ENCODE results near the gene CDH23. TPM values are rescaled to one million over a fixed set of nuclear protein-coding genes. Genes with fewer than 3 reads are reported as not detected.

The CDH23 gene
- total RNA-seq, 2 experiments from 2014 or later, result 3.7 to 5.3 TPM

DNA sequence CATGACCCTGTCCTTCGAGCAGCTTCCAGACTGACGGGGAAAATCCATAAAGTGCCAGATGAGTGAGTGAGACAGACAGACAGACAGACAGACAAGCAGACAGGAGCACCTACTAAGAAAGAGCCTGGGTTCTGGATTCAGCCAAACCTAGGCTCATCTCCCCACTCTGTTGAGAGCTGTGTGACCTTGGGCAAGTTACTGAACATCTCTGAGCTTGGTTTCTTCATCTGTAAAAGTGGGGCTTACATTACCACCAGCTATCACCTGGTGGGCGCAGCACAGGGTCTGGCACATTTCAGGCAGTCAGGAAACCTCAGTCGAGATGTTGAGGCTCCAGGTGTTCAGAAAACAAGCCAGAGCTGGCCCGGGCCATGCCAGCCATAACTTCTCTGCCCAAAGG lies 285.3 kb downstream of the CDH23 start:
- POLR2A ChIA-PET, result no interaction called here
- ATAC-seq (ENCODE audit: low read depth) (no peak), DNase-seq (no peak)
- no peak overlapping the region for H3K4me3 Mint-ChIP-seq
- H3K36me3 Mint-ChIP-seq, result no peaks in the 10 kb centered on the region
- H3K4me1 Mint-ChIP-seq, result peaks cover 4% of the 10 kb centered on the region
- no peaks in the 10 kb centered on the region for H3K27me3 Mint-ChIP-seq
- no peaks in the 10 kb centered on the region for H3K9me3 Mint-ChIP-seq
- H3K27ac Mint-ChIP-seq, result no peak overlapping the region

DNA sequence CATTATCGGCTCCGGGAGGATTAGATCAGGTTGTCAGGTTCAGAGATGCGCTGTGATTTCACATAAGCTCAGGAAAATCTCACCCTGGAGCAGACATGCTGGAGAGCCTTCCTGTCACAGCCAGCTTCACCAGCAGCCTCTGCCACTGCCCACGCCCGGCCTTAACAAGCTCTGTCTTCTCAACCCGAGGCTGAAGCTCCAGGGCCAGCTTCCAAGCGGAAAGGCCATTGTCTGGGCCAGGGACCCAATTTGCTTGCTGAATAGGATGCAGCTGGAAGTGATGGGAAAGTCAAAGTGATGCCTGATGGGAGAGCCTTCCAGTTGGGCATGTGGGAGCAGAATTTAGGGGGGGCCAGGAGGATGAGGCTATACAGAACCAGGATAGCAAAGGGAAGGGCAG lies 286.6 kb downstream of the CDH23 start:
- peaks cover 4% of the 10 kb centered on the region for H3K9me3 Mint-ChIP-seq
- no peaks in the 10 kb centered on the region for H3K27me3 Mint-ChIP-seq
- H3K4me3 Mint-ChIP-seq, result no peak overlapping the region
- peaks cover 6% of the 10 kb centered on the region for H3K4me1 Mint-ChIP-seq
- ATAC-seq (ENCODE audit: low read depth) (no peak), DNase-seq (no peak)
- peaks cover 3% of the 10 kb centered on the region for H3K36me3 Mint-ChIP-seq
- no peak overlapping the region for H3K27ac Mint-ChIP-seq
- POLR2A ChIA-PET, result no interaction called here

DNA sequence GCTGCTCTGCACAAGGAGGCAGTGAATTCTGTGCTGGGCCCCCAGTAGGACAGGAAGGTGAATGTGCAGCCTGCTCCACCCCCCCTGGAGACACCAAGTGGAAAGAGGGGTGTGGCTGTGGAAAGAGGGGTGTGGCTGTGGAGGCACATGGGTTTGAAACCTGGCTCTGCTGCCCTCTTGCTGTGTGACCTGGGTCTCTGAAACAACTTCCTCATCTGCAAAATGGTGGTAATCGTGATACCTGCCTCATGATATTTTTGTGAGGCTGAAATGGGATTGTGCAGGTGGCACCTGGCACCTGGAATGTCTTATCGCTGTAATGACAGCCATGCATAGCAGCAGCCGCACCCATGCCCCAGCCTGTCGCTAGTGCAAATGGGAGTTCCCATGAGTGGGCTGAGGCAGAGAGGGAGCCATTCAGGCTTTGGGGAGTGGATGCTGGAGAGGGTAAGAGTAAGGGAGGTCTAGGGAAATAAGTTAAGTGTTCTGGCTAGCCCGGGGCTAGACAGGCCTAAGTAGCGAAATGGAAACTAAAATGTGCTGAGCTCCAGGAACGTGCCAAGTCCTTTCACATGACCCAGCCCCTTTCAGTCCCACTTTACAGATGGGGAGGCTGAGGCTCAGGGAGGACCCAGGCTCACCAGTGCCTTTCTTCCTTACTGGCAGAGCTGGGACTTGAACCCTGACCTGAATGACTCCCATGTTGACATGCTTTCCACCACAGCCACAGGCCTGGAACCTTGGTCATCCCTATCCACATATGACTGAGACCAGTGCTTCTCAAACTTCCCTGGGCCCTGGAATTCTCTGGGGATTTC lies 287.8 kb downstream of the CDH23 start:
- Mint-ChIP-seq H3K36me3 (peaks cover 3% of the 10 kb centered on the region), H3K27me3 (no peaks in the 10 kb centered on the region), H3K9me3 (peaks cover 5% of the 10 kb centered on the region), H3K4me3 (no peak overlapping the region), H3K27ac (no peak overlapping the region), H3K4me1 (peaks cover 6% of the 10 kb centered on the region)
- POLR2A ChIA-PET, result interaction anchor here (0.9 kb wide), 1 partner anchor 10 kb away, joined by 3 read pairs; no protein-coding TSS in a partner anchor
- ATAC-seq (ENCODE audit: low read depth) (peak; percentile 36), DNase-seq (no peak)

DNA sequence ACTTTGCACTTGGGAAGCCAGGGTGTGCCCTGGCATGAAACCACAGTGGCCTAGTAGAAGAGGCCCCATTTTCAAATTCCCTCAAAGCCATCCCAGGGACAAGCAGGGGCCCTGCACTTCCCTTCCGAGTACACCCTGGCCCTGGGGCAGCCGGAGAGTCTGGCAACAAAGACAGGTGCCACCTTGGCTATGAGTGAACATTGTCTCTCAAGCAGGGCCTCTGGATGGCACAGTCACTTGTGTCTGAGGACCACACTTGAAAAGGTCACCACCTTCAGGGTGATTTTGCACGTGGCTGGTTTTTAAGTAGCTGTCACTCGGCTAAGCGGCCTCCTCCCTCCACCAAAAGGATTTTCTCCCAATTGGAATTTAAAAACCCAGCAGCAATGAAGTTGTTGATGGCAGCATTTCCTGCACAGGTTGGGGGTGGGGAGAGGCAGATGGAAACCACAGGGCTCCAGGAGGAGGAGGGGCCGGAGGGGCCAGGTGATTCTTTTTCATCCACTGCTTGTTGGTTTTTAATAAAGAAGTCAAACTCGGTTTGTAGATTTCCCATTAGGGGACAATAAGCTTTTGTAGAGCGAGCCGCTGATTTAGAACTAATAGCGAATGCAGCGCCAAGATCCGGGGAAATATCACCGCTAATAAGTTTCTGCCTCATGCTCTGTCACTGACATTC lies 289.0 kb downstream of the CDH23 start:
- H3K4me1 Mint-ChIP-seq, result peaks cover 6% of the 10 kb centered on the region
- peaks cover 5% of the 10 kb centered on the region for H3K9me3 Mint-ChIP-seq
- H3K27ac Mint-ChIP-seq, result no peak overlapping the region
- no peak for DNase-seq
- no peaks in the 10 kb centered on the region for H3K27me3 Mint-ChIP-seq
- H3K36me3 Mint-ChIP-seq, result peaks cover 3% of the 10 kb centered on the region
- no peak overlapping the region for H3K4me3 Mint-ChIP-seq
- POLR2A ChIA-PET, result no interaction called here
- ATAC-seq (ENCODE audit: low read depth), result no peak

DNA sequence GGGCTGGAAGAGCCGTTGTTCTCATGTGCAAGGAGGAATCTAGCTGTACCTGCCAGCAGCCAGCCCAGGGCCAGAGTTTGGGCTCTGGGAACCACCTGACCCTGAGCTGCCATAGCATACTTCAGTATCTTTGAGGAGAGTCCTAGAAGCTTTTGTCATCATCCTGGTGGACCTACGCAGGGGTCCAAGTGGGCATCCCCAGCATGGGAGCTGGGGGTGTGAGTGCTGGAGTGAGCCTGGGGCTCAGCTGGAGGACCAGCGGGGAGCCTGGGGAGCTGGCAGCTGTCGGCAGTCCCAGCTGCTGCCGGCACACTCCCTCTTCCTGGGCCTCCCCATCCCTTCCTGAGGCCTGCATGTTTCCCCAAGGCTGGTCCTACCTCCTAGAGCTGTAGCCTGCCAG lies 290.4 kb downstream of the CDH23 start:
- H3K9me3 Mint-ChIP-seq, result peaks cover 7% of the 10 kb centered on the region
- H3K36me3 Mint-ChIP-seq, result peaks cover 3% of the 10 kb centered on the region
- H3K27me3 Mint-ChIP-seq, result no peaks in the 10 kb centered on the region
- no peak for DNase-seq
- peaks cover 6% of the 10 kb centered on the region for H3K4me1 Mint-ChIP-seq
- ATAC-seq (ENCODE audit: low read depth), result no peak
- H3K4me3 Mint-ChIP-seq, result no peak overlapping the region
- H3K27ac Mint-ChIP-seq, result no peak overlapping the region
- POLR2A ChIA-PET, result no interaction called here

DNA sequence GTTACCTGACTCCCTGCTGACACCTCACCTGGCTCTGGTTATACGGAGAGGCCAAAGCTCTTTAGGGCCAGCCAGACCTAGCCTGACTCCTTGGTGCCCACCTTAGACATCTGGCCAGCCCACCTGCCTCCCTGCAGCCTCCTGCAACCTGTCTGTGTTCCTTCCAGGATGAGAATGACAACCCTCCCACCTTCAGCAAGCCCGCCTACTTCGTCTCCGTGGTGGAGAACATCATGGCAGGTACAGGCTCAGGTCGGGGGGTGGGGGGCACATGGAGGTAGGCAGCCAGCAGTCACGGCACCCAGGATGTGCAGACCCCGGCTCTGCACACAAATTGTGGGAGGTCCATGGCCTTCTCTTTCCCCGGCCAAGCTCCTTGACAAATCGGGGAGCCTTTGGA lies 290.8 kb downstream of the CDH23 start:
- peaks cover 6% of the 10 kb centered on the region for H3K4me1 Mint-ChIP-seq
- ATAC-seq (ENCODE audit: low read depth) (no peak), DNase-seq (no peak)
- peaks cover 7% of the 10 kb centered on the region for H3K9me3 Mint-ChIP-seq
- no peak overlapping the region for H3K4me3 Mint-ChIP-seq
- POLR2A ChIA-PET, result no interaction called here
- no peak overlapping the region for H3K27ac Mint-ChIP-seq
- H3K27me3 Mint-ChIP-seq, result no peaks in the 10 kb centered on the region
- peaks cover 3% of the 10 kb centered on the region for H3K36me3 Mint-ChIP-seq

DNA sequence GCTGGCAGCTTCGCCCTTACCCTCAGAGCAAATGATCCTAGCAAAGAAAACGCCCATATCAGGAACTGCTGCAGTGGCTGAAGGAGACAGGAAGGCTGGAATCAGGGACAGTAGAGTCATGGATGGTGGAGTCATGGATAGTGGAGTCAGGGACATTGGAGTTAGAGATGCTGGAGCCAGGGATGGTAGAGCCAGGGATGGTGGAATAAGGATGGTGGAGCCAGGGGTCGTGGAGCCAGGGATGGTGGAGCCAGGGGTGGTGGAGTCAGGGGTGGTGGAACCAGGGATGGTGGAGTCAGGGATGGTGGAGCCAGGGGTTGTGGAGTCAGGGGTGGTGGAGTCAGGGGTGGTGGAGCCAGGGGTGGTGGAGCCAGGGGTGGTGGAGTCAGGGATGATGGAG lies 291.5 kb downstream of the CDH23 start:
- DNase-seq (no peak), ATAC-seq (ENCODE audit: low read depth) (no peak)
- peaks cover 7% of the 10 kb centered on the region for H3K9me3 Mint-ChIP-seq
- POLR2A ChIA-PET, result interaction anchor here (0.6 kb wide), 1 partner anchor 58 kb away, joined by 3 read pairs; no protein-coding TSS in a partner anchor
- peaks cover 6% of the 10 kb centered on the region for H3K4me1 Mint-ChIP-seq
- H3K4me3 Mint-ChIP-seq, result no peak overlapping the region
- peak overlapping the region; percentile 81 for H3K27ac Mint-ChIP-seq
- peaks cover 3% of the 10 kb centered on the region for H3K36me3 Mint-ChIP-seq
- H3K27me3 Mint-ChIP-seq, result no peaks in the 10 kb centered on the region

DNA sequence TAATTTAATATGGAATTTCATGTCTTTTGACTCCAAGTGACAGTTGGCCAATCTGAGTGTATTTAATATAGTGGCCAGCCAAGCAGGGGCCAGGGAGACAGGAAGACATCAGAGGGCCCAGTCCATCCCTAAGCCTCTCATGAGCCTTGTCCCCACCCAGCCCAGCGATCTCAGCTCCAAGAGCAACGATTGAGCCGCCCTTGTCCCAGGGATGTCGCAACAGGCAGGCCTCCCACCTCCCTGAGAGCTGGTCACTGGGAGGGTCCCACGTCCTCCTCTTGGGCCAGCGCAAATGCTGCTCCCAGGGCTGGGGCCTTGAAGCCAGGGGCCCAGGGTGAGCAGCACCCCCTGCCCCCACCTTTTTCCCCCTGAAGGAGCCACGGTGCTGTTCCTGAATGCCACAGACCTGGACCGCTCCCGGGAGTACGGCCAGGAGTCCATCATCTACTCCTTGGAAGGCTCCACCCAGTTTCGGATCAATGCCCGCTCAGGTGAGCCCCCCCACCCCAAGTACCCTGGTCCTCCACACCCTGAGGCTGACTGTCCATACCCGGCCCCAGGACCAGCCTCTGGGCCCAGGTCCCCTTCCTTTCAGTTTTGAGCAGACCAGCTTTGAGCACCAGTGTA lies 293.5 kb downstream of the CDH23 start:
- ATAC-seq (ENCODE audit: low read depth) (no peak), DNase-seq (no peak)
- Mint-ChIP-seq H3K36me3 (peaks cover 3% of the 10 kb centered on the region), H3K27ac (no peak overlapping the region), H3K4me1 (peaks cover 12% of the 10 kb centered on the region), H3K4me3 (no peak overlapping the region), H3K9me3 (peaks cover 7% of the 10 kb centered on the region), H3K27me3 (no peaks in the 10 kb centered on the region)
- POLR2A ChIA-PET, result no interaction called here

DNA sequence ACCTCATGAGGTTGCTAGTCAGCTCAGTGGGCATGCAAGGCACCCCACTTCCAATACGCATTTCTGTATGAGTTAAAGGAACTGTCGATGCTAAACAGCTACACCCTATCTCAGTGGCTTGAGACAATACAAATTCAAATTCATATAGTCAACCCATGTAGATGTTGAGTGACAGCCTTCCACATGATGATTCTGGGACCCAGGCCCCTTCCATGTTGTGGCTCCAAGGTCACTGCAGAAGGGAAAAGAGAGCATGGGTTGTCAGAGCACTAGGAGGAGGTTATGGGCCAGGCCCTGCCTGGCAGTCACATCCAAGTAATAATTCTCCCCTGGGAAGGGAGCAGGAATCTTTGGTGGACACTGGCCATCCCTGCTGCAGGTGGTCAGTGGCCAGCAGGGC lies 294.7 kb downstream of the CDH23 start:
- ATAC-seq (ENCODE audit: low read depth) (no peak), DNase-seq (no peak)
- POLR2A ChIA-PET, result interaction anchor here (0.6 kb wide), 1 partner anchor 120 kb away, joined by 3 read pairs; no protein-coding TSS in a partner anchor
- peaks cover 13% of the 10 kb centered on the region for H3K4me1 Mint-ChIP-seq
- H3K27me3 Mint-ChIP-seq, result no peaks in the 10 kb centered on the region
- no peak overlapping the region for H3K27ac Mint-ChIP-seq
- no peak overlapping the region for H3K4me3 Mint-ChIP-seq
- H3K9me3 Mint-ChIP-seq, result peaks cover 7% of the 10 kb centered on the region
- H3K36me3 Mint-ChIP-seq, result peaks cover 3% of the 10 kb centered on the region

DNA sequence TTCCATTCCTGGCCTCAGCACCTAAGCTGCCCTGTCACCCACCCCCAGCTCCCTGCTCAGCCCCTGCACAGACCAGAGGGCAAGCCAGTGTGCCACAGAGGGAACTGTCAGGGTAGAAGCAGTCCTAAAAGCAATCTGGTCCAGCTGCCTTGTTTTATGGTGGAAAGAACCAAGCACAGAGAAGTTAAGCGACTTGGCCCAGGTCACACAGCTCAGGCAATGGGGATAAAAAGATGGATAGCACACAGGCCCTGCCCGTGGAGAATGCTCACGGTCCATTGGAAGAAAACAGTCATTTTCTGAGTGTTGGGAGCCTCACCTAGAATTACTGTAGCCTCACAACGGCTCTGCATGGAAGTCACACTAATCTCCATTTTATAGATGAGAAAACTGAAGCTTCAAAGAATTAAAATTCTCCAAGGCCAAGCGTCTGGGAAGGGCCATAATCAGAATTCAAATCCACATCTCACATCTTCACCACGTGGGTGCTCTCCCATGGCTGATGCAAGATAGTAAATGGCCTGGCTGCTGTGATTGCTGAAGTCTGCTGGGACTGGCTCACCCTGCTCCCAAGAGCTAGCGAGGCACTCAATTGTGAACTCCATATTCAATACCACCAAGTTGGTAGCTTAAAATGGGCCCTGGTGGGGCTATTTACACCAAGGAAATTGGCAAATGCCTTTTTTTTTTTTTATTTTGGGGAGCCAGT lies 296.0 kb downstream of the CDH23 start:
- Mint-ChIP-seq H3K27me3 (no peaks in the 10 kb centered on the region), H3K9me3 (peaks cover 7% of the 10 kb centered on the region), H3K36me3 (peaks cover 3% of the 10 kb centered on the region), H3K27ac (no peak overlapping the region), H3K4me3 (no peak overlapping the region), H3K4me1 (peaks cover 21% of the 10 kb centered on the region)
- POLR2A ChIA-PET, result interaction anchor here (0.5 to 1.4 kb wide), 2 partner anchors 22 to 81 kb away, joined by 3 read pairs; no protein-coding TSS in a partner anchor
- ATAC-seq (ENCODE audit: low read depth) (no peak), DNase-seq (no peak)

DNA sequence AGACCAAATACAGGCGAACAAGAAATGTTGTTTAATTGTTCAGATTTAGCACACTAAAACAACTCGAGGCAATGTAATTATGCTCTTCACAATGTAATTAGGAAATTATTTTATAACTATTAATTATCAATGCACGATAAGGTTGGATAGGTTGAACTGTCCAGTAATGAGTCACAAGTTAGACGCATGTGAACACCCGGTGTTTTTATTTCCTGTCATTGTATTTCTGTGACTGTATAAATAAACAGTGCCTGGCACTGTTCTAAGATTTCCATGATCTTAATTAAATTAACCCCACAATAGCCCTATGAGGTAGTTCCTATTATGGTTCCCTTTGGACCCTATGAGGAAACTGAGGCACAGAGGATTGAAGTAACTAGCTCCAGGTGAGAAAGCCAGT lies 296.7 kb downstream of the CDH23 start:
- H3K27ac Mint-ChIP-seq, result peak overlapping the region; percentile 86
- POLR2A ChIA-PET, result interaction anchor here (1.4 to 2.1 kb wide), 3 partner anchors 15 to 81 kb away, joined by 3 to 8 read pairs (median 5); no protein-coding TSS in a partner anchor
- H3K4me1 Mint-ChIP-seq, result peaks cover 25% of the 10 kb centered on the region
- no peak for ATAC-seq (ENCODE audit: low read depth)
- no peak for DNase-seq
- H3K9me3 Mint-ChIP-seq, result peaks cover 3% of the 10 kb centered on the region
- no peaks in the 10 kb centered on the region for H3K27me3 Mint-ChIP-seq
- no peak overlapping the region for H3K4me3 Mint-ChIP-seq
- no peaks in the 10 kb centered on the region for H3K36me3 Mint-ChIP-seq

DNA sequence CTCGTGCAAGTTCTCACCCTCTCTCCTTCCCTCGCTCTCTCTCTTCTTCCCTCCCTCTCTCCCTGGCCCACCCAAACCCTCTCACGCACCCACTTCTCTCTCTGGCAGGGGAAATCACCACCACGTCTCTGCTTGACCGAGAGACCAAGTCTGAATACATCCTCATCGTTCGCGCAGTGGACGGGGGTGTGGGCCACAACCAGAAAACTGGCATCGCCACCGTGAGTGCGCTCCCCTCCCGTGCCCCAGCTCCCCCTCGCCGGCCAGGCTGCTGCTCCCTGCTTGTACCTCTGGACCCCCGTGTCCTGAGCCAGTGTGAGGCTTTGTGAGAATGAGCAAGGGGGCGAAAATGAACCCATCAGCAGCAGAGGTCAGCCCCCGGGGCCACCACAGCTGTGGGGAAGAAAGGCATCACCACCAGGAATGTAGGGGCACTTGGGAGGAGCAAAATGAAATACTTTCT lies 297.4 kb downstream of the CDH23 start:
- H3K4me1 Mint-ChIP-seq, result peaks cover 31% of the 10 kb centered on the region
- no peaks in the 10 kb centered on the region for H3K27me3 Mint-ChIP-seq
- no peaks in the 10 kb centered on the region for H3K36me3 Mint-ChIP-seq
- H3K27ac Mint-ChIP-seq, result peak overlapping the region; percentile 86
- H3K9me3 Mint-ChIP-seq, result peaks cover 3% of the 10 kb centered on the region
- DNase-seq, result no peak
- peak overlapping the region; percentile 71 for H3K4me3 Mint-ChIP-seq
- POLR2A ChIA-PET, result interaction anchor here (0.6 to 4.9 kb wide), 8 partner anchors 10 to 1088 kb away, joined by 3 to 27 read pairs (median 4); partner anchors contain the start of gene VSIR
- no peak for ATAC-seq (ENCODE audit: low read depth)

DNA sequence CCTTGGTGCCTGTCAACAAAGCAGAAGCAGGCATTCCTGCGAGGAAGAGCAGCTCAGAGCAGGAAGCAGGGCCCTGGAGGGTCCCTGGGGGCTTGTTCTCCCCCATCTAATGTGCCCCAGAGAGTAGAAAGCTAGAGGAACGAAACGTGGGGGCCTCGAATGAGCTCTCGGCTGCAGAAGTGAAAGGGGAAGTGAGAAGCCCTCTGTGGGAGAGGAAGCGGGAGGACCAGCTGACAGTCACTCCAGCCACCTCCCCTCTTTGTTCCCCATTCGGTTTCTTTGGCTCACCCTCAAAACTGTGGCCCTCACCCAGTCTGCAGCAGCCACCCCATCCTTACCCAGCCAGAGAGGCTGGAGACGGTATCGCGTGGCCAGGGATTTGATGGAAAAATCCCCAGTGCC lies 297.8 kb downstream of the CDH23 start:
- Mint-ChIP-seq H3K36me3 (no peaks in the 10 kb centered on the region), H3K4me3 (peak overlapping the region; percentile 71), H3K27ac (peak overlapping the region; percentile 86), H3K27me3 (no peaks in the 10 kb centered on the region), H3K9me3 (peaks cover 3% of the 10 kb centered on the region), H3K4me1 (peaks cover 36% of the 10 kb centered on the region)
- POLR2A ChIA-PET, result interaction anchor here (0.6 to 4.9 kb wide), 10 partner anchors 10 to 1089 kb away, joined by 3 to 27 read pairs (median 3); partner anchors contain the start of gene VSIR
- ATAC-seq (ENCODE audit: low read depth) (peak; percentile 82), DNase-seq (peak; percentile 57)

Measured in activated naive CD8-positive, alpha-beta T cell treated with anti-CD3 and anti-CD28 coated beads, Interleukin-2, amount 10 ng/mL, durations not matched to agents 7 days and 5 days (primary cell).